Activated T-cell treated with anti-CD3 and anti-CD28 coated beads, Interleukin-2, amount 50 U/mL, for 48 hours (primary cell): ENCODE data around the gene RXFP4.
"Not testable (repeated sequence)": the region's sequence is repeated elsewhere in the genome, so short reads cannot be mapped to it uniquely, and the experiment has no call there.

Source experiments
- DNase-seq, 2 experiments: peaks; one replicate each; pipeline ENCODE4 v3.0.0-alpha.2; 2020

Gene RXFP4, protein sequence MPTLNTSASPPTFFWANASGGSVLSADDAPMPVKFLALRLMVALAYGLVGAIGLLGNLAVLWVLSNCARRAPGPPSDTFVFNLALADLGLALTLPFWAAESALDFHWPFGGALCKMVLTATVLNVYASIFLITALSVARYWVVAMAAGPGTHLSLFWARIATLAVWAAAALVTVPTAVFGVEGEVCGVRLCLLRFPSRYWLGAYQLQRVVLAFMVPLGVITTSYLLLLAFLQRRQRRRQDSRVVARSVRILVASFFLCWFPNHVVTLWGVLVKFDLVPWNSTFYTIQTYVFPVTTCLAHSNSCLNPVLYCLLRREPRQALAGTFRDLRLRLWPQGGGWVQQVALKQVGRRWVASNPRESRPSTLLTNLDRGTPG

DNA sequence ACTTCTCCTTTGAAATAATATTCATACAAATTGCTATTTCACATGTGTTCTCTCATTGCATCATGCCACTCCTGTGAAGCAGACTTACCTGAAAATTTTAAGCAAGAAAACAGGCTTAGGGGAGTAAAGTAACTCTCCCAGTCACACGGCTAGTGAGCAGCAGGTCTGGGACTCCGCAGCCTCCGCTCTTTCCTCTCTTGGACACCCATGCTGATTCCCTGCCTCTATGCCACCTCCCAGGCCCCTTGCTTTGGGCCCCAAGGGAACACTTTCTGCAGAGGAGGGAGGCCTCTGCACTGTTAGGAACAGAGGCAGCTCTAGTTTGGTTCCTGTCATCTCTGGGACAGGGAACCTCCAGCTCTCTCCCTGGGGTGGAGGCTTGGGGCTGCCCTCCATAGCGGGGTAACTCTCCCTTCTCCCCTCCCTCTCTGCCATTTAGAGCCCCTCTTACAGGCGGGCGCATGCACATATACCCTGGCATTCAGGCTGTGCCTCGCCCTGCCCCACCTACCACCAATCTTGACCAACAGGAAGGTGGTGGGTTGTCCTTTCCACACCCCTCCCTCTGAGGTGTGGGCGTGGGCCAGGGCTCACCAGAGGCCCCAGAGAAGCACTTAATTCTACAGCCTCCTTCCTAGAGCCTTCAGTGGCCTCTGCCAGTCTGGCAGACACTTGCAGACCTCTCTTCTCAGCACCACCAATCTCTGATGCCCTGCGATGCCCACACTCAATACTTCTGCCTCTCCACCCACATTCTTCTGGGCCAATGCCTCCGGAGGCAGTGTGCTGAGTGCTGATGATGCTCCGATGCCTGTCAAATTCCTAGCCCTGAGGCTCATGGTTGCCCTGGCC, at the start of gene RXFP4:
TSS of gene RXFP4 (plus strand) at position 646 of the 852 bp plus-strand sequence. CDS start at position 718, 72 bp downstream.
- DNase-seq, result no peak

DNA sequence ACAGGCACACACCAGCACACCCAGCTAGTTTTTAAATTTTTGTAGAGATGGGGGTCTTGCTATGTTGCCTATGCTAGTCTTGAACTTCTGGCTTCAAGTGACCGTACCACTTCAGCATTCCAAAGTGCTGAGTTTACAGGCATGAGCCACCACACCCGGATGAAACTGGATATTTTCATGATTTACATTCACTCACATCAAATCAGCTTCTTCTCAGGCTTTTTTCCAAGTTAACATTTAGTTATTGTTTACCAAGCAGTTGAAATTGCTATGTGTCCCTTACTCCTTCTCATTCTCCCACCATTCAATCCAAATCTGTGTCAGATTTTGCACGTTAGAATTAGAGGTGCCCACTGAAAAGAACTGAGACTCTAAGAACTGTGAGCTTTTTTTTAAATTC, 48.6 kb upstream of the RXFP4 start:
- no peak for DNase-seq

DNA sequence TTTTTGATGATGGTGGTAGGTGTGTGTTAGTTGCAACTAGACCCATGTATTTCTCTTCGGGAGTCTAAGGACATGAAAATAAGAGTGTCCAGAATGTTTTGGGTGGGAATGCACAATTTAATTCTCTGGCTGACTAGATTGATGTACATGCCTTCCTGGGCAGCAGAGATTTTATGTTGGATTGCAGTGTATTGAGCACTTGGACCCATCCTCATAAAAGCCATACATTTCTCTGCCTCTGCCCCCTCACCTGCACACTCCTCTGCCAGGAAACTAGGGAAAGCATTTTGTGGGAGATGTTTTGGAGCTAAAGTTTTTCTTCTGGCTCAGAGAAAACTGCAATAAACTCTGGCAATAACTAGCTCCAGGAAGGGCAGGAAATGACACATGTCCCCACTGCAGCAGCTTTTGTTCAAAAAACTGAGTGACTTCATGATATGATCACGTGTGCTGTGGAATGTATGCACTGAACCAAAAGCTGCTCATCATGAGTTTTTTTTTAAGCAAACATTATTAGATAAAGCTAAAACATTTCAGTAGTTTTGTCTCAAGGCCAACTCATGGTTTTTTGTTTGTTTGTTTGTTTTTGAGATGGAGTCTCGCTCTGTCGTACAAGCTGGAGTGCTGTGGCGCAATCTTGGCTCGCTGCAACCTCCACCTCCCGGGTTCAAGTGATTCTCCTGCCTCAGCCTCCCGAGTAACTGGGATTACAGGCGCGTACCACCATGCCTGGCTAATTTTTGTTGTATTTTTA, 47.9 kb upstream of the RXFP4 start:
- peak in 1 of 2 experiments; percentile 24 for DNase-seq

DNA sequence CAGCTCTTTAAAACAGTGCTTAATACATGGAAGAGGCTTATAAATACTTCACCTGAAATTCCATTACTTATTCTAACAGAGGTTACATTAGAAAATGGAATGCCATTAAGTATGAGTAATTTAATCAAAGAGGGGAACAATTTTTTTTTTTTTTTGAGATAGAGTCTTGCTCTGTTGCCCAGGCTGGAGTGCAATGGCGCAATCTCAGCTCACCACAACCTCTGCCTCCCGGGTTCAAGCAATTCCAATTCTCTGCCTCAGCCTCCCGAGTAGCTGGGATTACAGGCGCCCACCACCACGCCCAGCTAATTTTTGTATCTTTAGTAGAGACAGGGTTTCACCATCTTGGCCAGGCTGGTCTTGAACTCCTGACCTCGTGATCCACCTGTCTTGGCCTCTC, 45.8 kb upstream of the RXFP4 start:
- DNase-seq, result not testable (repeated sequence)

DNA sequence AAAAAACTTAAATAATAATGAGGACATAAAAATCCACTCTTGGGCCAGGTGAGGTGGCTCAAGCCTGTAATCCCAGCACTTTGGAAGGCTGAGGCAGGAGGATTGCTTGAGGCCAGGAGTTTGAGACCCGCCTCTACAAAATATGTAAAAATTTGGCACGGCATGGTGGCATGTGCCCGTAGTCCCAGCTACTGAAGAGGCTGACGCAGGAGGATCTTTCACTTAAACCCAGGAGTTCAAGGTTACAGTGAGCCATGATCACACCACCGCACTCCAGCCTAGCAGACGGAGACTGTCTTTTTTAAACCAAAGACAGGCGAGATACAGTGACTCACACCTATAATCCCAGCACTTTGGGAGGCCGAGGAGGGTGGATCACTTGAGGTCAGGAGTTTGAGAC, 45.0 kb upstream of the RXFP4 start:
- DNase-seq, result not testable (repeated sequence)

DNA sequence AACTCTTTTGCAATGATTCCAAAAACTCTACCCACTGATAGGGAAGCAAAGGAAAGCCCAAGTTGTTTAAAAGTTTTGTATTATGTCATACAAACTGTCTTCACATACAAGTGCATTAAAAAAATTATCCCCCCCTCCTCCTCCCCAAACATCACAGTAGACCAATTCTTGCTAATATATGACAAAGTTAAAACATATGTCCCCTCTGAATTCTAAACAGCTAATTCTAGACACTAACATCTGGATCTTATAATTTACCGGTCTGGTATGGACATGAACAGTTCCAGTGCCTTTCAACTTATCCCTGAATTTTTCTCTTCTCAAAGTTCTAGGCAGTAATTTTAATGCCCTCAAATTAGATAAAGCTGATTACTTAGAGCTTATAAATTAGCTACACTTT, 43.7 kb upstream of the RXFP4 start:
- no peak for DNase-seq

DNA sequence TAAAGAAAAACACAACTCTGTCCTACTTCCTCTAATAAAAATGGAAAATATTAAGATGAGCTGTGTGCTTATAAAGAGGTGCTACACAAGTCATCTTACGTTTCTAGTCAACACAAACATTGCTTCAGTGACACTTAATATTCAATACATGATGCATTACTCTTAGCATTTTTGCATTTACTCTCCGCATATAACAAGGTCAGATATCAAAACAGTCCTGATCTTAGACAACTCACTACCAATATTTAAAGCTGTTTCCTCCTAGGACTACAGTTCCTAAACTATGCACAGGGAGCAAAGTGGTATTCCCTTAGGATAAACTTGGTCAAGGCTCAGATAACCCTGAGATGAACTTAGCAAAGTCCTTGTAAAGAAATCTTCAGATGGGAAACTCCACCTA, 42.5 kb upstream of the RXFP4 start:
- DNase-seq, result no peak

DNA sequence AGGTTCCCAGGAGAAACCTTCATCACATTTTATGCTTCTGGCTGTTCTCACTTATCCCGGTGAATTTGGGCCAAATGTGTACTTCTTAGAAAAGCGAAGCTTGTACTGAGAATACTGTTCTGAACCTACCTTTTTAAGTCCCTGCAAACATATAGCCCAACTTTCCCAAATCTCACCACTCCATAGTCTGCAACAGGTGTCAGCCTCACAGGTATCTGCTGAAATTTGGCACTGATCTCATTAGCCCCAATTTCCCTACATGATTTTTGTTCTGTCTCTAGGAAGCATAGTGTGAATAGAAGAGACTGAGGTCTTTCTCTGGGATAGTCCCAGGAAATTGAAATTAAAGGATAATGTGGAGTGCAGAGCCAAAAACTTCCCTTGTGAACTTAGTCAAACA, 41.8 kb upstream of the RXFP4 start:
- no peak for DNase-seq

DNA sequence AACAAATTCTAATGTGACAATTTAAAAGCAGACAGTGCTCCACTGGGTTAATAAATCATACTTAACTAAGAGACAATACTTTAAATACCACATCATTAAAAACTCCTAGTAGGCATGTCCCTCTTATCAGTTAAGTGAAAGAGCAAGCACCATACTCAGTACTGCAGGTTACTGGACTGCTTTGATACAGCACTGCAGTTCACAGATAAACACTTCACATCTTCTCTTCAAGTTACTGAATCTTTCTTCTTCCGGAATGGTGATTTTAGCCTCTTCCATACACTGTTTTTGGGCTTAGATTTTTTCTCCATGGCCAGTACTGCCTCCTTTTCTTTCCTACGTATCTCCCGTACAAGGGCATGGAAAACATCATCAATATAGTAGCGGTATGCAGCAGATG, 41.3 kb upstream of the RXFP4 start:
- no peak for DNase-seq

DNA sequence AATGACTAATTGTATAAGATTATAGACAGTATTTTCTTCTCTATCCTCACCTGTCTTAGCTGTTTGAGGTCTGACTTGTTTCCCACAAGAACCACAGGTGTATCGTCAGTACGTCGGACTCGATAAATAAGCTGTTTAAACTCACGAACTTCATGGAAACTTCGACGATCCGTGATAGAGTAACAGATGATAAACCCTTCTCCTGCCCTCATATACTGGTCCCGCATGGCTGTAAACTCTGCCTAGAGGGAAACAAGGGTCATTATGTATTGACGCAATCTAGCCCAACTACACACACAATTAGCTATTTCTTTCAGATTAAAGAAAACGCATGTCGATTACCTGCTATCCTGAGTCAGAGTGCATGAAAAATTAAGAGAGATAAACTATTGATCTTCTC, 37.2 kb upstream of the RXFP4 start:
- no peak for DNase-seq

DNA sequence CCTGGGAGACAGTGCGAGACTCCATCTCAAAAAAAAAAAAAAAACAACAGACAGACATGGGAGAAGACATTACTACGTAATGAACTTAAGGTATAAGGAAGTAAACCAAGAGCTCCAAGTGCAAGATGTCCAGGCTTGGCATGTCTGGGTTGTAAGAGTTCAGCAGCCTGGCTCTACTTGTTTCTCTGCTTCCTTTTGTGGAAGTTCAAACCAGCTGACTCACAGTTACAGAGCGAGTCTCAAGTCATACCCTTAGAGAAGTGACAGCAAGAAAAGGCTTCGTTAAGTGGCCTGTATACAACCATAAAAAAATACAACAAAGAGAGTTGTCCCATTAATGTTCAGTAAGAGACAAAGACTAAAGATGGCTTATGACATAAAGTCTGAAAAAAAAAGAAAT, 31.5 kb upstream of the RXFP4 start:
- no peak for DNase-seq

DNA sequence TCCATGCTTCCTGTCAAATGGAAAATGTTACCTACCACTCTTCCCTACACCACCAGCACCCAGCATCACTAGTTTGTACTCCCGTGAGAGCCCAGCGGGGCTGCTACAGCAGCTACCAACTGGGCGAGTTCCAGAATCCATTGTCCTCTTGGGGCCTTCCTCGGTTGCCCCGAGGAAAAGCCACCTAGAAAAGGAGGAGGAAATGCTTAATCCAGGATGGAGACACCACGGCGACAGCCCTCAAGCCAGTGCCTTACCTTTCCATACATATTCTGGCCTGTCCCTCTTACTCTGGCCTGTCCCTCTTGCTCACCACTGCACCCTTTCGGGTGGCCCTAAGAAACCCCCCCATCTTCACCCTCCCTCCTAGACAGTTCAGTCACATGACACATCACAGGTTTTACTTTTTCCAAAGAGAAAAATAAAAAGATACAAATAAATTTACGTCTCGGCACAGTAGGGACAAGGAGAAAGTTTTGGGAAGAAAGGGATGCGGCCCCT, 30.8 kb upstream of the RXFP4 start:
- DNase-seq, result peak; percentile 32 to 38

DNA sequence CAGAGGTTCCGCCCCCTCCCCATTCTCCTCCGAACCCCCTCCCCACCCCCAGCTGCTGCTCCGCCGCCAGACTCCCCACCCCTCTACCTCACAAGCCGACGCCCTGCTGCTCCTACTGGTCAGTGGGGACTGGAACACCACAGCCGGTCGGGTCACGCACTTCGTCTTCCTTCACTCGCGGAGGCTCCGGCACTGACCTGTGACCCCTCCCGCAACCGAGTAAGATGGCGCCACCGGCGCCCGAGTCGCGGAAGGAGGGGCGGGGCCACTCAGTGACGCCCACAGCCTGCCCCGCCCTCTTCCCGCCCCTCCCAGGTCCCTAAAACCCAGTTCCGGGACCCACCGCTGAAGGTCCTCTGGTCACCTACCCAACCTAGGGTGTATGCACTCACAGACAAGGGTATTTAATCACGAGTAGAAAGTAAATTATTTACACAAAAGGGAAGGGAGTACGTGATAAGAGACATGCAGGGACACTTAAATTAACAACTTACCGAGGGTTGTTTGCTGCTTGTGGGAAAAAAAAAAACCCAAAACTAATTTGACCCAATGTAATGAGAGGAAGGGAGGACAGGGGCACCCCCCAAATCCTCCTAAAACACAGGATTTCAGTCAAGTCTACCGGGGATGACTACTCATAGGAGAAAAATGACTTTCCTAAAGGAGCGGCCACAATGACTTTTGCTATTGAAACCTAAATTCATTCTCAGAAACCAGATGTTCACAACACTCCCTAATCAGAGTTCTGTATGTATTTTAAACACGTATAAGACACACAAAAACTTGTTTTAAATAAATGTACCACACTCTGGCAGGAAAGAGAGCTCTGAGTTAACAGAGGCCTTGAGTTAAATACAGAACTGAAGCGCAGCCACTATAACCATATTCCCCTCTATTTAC, 30.0 kb upstream of the RXFP4 start, which contains the start of gene RIT1:
TSS of gene RIT1 (minus strand) at position 194 of the 900 bp plus-strand sequence. CDS start 588 bp downstream, outside the sequence.
- peak; percentile 87 to 90 for DNase-seq

DNA sequence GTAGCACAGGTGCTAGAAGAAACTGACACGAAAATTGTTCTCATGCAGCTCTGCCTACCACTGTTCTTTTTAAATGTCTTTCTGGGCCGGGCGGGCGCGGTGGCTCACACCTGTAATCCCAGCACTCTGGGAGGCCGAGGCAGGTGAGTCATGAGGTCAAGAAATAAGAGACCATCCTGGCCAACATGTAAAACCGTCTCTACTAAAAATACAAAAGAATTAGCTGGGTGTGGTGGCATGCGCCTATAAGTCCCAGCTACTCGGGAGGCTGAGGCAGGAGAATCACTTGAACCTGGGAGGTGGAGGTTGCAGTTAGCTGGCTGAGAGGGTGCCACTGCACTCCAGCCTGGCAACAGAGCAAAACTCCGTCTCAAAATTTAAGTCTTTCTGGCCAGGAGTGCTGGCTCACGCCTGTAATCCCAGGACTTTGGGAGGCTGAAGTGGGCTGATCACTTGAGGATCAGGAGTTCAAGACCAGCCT, 29.3 kb upstream of the RXFP4 start:
- peak in 1 of 2 experiments; percentile 35 for DNase-seq

DNA sequence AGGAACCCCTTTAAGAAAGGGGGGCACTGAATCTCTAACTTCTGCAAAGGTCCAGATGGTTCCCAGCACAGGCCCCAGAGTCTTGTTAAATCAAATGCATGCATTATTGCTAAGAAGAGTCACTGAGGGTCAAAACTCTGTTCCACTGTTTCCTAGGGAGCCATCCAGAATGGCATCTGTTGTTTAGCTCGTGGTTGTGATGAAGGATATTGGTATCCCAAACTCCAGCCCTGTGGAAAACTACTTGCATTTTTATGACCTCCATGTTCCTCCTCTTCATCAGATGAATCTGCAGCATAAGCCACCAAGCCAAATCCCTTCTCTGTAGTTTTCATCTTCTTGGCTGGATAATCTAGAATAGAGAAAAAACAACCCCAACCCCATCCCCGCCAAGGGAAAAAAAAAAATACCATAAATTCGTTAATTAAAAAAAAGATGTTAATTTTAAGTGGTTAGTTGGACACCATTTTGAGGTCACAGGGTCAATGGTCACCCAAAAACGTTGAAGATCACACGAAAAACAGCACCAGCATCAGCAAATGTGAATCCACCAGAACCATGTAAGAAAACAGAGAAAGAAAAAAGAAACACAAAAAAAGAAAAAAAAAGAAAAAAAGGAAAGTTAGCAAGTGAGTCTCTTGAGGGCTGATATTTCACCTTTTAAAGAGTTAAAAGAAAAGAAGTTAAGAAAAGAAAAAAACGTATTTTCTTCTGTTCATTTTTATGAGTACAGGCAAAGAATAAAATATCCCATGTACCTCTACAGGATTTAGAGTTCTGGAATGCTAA, 27.3 kb upstream of the RXFP4 start:
- no peak for DNase-seq

DNA sequence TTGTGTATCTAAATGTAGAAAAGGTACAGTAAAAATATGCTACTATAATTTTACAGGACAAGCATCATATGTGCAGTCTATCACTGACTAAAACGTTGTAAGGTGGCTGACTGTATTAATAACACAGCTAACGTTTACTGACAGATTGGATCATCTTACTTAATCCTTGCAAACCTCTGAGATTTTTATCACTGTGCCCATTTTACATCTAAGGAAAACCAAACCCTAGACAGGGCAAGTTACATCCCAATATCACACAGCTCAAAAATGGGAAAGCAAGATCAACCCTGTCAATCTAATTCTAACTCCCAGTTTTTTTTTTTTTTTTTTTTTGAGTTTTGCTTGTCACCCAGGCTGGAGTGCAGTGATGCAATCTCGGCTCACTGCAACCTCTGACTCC, 22.8 kb upstream of the RXFP4 start:
- no peak for DNase-seq

DNA sequence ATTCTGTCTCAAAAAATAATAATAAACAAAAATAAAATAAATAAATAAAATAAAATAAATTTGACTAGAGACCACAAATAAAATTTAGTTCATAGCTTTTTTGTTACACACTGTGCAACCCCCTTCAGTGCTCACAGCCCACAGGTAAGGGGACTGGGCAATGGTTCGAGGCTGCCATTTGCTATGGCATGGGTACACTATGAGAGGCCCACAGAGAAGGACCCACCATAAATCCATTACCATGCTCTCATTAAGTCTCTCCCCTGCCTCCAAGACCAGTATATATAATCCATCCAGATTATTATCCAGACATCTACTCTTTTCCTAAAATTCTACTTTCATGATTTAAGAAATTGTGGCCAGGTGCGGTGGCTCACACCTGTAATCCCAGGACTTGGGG, 21.6 kb upstream of the RXFP4 start:
- no peak for DNase-seq

DNA sequence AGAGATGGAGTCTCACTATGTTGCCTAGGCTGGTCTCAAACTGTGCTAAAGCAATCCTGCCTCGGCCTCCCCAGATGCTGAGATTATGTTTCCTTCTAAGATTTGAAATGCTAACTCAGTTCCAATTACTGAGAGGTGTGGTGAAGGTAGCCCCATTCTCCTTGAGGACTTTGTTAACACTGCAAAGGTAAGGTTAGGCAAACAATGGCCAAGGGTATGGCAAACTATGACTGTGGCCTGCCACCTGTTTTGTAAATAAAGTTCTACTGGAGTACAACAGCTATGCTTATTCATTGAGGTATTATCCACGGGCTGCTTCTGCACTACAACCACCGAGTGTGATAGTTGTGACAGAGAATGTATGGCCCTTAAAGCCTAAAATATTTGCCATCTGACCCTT, 20.7 kb upstream of the RXFP4 start:
- no peak for DNase-seq

DNA sequence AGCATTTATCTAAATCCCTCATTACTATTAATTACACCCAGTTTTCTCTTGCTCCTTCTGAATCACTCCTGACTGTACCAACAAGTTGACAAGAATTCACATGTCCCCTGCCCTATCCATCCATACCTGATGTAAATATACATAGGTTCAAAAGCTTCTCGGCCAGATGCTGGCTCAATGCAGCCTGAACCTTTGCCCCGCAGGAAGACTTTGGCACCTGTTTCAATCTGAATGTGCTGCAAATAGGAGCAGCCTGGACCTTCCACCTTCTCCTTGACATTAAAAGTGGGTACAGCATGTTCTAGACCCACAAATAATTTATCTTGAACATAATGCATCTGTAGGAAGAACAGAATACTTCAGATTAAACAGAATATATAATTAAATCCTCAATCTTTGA, 15.9 kb upstream of the RXFP4 start:
- DNase-seq, result no peak

DNA sequence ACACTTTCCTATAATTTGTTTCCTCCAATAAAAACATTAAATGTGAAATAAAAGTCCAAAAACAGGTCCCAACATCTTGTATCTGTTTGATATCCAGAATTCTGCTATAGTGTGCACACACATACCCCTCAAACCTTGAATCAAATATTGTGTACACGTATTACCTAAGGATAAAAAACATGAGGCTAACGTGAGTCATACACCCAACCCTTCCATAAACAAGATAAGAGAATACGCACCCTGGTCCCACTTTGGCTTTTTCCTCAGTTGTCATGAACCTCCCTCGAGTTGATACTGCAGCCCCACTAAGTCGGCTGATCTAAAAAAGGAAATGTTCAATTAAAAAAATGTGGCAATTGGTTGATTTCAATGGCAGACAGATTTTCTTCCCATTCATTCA, 12.4 kb upstream of the RXFP4 start:
- no peak for DNase-seq

DNA sequence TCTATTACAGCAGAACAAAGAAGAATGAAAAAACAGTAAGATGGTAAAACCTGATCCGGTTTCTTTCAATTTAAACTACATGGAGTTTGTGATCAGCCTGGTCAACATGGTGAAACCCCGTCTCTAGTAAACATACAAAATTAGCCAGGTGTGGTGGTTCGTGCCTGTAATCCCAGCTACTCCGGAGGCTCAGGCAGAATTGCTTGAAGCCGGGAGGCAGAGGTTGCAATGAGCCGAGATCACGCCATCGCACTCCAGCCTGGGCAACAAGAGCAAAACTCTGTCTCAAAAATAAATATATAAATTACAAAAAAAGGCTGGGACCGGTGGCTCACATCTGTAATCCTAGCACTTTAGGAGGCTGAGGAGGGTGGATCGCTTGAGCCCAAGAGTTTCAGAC, 10.7 kb upstream of the RXFP4 start:
- DNase-seq, result peak in 1 of 2 experiments; percentile 13
